ENCODE results near the gene DGCR2.
"Not testable (repeated sequence)": the region's sequence is repeated elsewhere in the genome, so short reads cannot be mapped to it uniquely, and the experiment has no call there.

The DGCR2 gene

DNA sequence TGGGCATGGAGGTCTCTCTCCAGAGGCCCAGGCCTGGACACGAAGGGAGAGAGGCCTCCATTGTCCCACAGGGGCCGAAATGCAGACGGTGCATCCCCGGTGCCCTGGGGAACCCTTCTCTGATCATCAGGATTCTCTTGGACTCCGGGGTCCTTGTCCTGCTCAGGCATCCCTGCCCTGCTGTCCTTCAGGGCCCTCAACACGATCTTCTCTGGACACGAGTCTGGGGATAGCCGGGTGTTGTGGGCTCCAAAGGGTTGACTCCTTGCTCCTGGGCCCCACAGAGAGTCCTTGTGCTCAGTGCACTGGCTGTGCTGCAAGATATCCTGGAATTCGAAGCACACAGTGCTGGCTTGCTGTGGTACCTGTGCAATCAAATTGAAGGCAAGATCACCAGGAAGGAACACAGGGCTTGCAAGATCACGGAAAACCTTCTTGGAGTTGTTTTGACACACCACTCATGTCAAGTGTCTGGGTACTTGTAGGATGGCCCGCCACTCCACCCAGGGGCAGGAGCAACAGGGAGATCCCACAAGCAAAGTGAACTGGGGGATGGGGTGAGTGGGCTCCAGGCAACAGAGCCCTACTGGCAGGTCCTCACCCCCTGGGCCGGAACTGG, 124.8 kb downstream of the DGCR2 start:
- no peak for DNase-seq

DNA sequence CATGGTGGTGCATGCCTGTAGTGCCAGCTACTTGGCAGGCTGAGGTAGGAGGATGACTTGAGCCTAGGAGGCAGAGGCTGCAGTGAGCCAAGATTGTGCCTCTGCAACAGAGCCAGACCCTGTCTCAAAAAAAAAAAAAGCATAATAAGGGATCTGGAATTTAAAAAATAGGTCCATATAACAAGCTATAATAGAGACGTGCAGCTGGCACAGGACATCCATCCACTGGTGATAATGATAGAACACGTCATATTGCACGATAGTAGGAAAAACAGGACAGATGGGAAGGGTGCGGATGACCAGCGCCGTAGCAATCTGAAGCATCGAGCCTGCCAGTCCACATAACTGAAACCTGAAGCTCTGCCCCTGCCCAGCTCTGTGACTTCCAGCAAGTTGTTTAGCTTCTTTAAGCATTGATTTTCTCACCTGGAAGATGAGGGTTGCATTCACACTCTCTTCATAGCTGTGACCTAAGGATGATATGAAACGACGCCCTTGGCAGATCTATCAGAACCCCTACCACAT, 125.8 kb downstream of the DGCR2 start:
- DNase-seq, result no peak

DNA sequence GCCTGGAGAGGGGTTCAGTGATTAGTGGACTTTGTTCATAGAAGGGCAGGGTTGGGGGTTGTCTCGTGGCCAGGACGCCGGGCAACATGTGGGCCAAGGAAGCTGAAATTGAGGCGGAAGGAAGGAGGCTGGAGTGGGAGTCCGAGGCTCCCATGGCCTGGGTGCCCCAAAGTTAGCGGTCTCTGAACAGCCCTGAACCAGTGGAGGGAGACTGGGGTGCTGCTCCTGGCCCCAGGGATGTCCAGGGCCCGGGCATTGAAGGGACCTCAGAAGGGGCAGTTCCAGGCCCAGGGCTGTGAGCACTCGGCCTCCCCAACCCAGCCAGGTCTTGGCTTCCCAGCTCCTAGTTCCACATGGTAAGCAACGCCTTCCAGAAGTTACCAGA, 126.9 kb downstream of the DGCR2 start:
- no peak for DNase-seq

DNA sequence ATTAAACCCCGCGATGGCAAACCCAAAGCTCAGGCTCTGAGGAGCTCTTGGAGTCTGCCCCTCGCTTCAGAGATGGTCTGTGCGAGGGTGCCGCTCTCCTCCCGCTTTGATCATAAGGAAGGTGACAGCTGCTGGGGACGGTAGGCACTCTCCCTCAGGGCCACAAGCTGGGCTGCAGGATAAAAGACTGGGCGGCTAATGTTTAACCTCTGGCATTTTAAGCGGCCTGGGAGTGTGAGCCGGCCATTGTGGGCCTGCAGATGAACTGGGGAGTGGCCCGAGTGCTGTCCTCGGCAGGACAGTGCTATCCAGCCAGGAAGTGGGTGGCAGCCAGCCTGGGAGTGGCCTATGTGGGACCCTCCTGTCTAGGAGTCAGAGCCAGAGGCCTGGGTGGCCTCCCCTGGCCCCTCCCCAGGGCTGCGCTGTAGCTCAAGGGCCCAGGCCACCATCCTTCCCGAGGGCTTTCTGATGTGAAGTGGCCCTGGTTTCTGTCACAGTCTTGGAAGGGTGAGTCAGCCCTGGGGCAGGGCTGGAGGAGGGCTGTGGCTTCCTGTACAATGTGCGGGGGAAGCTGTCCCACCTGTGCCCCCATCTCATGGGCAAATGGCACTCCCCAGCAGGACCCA, 127.4 kb downstream of the DGCR2 start:
- DNase-seq, result no peak

DNA sequence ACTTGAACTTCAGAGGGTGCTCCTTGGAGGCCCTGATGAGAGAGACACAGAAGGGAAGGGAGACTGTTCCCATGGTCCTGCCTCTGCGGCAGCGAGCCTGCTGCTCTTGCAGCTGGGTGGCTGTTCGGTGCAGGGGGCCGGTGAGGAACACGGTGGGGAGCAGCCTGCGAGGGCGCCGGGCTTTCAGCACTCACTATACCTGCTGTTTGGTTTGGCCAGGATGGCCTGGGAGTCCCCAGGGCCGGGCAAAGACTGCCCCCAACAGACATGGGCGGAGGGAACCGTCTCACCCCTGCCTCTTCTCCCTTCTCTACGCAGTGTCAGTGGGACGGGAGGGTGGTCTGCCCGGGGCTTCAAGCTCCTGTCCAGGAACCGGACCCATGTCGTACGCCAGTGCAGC, 128.2 kb downstream of the DGCR2 start:
- no peak for DNase-seq

DNA sequence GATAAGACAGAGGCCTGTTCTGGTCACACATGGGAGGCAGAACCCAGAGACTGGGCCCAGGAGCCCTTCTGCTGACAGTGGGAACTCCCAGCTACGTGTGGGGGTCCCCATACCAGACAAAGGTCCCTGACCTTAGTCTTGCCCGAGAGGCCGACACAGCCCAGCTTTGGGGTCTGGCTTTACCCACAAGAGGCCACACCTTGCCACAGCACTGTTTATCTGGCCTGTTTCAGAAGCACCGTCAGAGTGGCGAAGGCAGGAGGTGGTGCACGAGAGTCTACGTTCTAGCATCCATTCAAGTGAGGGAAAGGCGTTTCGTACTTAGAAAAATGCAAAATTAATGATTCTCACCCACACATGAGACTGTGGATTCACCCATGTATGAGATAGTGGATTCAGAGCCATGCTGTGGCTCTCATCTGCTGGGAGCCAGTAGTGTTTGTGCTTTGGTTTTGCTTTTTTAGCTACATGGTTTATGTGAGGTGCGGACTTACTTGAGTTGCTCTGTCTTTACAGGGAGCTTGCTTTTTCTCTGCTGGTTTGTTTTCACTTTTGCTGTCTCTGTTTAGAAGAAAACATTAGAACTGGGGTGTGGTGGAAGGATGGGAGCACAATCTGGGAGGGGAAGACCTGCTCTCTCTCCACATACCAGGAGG, 129.5 kb downstream of the DGCR2 start:
- no peak for DNase-seq

DNA sequence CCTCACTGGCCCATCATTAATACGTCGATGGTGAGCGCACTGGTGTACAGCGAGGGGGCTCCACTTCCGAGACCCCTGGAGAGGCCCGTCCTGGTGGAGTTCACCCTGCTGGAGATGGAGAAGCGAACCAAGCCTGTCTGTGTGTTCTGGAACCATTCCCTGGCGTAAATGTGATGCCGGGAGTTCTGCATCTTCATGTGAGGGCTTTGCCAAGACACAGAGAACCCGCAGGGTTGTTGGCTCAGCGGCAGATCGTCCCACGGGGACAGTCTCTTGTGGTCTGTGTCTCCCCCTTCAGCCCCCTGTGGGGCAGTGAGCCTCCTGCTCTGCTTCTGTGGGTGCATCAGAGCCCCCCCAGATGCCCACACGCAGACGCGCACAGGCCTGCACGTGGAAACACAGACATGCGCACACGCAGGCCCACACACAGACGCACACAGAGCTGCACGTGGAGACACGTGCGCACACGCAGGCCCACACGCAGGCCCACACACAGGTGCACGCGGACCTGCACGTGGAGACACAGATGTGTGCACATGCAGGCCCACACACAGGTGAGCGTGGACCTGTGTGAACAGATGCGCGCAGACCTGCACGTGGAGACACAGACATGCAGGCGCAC, 130.3 kb downstream of the DGCR2 start:
- DNase-seq, result no peak

DNA sequence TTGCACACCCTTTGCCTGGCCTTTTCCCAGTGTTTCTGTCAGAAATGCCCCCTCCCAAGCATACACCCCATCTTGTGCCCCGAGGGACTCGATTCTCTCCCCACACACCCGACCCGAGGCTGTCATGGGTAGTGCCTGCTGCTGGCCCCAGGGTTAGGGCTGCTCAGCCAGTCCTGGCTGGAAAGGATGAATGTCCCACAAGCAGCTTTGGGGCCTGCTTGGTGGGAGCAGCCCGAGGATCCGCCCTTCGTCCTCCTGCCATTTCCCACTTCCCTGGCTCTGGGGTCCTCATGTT, 131.1 kb downstream of the DGCR2 start:
- no peak for DNase-seq

DNA sequence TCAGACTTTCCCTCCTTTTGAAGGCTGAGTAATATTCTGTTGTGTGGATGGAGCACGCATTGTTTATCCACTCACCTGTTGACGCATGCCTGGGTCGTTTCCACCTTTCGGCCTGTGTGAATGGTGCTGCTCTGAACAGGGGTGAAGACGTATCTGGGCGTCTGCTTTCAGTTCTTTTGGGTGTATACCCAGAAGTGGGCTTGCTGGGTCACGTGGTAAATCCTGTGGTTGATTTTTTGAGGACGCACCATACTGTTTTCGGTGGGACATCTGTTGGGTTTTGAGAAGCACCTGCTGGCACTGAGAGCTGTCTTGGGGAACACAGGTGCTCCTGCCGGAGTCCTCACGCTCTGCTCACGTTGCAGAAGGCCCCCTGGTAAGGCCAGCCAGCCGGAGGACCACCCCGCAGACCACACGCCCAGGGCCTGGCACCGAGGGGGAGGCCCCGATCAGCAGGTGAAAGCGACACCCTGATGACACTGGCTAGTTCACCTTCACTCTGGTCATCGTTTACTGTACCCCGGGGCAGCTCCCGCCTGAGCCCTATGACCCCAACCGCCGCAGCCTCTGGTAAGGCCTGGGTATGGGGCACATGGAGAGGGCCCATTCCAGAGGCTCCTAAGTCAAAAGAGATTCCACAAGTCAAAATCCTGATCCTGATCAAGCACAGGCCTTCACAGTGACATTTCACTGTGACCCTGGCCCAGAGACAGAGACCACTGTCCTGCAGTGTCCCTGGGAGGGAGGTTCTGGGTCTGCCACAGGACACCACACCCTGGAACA, 131.7 kb downstream of the DGCR2 start:
- no peak for DNase-seq

DNA sequence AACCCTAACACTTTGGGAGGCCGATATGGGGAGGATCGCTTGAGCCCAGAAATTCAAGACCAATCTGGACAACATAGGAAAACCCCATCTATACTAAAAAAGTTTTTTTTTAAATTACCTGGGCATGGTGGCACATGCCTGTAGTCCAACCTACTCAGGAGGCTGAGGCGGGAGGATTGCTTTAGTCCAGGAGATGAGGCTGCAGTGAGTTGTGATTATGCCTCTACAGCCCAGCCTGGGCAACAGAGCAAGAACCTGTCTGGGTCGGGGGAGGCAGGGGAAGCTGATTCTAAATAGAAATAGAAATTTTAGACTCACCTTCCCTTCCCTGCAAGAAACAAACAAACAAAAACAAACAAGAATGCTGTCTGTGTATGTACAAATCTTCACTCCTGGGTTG, 133.3 kb downstream of the DGCR2 start:
- no peak for DNase-seq

DNA sequence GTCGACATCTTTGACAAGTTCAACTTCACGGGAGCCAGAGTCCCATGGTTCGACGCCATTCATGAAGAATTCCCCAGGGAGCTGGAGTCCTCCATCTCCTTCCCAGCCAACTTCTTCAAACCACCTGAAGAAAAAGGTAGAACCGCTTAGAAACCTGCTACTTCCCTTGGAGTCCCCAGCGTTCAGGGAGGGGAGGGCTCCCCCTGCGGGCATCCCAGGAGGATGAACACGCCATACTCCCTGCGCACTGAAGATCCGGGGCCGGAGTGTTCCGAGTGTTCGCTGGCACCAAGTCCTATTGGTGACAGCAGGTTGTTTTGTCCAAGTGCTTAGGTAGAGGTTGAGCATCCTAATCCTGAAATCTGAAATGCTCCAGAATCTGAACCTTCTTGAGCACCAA, 134.4 kb downstream of the DGCR2 start:
- DNase-seq, result no peak

DNA sequence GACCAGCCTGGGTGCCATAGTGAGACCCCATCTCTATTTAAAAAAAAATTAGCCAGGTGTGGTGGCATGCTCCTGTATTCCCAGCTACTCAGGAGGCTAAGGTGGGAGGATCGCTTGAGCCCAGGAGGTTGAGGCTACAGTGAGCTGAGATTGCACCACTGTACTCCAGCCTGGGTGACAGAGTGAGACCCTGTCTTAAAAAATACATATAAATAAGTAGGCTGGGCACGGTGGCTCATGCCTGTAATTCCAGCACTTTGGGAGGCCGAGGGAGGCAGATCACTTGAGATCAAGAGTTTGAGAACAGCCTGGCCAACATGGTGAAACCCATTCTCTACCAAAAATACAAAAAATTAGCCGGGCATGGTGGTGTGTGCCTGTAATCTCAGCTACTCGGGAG, 135.1 kb downstream of the DGCR2 start:
- not testable (repeated sequence) for DNase-seq
